Lower lobe of right lung (tissue), 2 donors: ENCODE results near the gene GRM7. TPM values are rescaled to one million over a fixed set of nuclear protein-coding genes. Genes with fewer than 3 reads are reported as not detected.
A peak's percentile ranks its signal among the peaks of the same experiment; 100 is the strongest.

Experiments used
- ATAC-seq, 2 donors: fragments of 200-7000 bp; cut with Tn5 transposase; one replicate each; pipeline ENCODE4 v1.9.1; 2020 to 2022; ENCODE audit warnings: mild to moderate bottlenecking in 2 of 2, moderate library complexity in 2 of 2
- DNase-seq: peaks from one replicate; pipeline ENCODE4 v3.0.0-alpha.2; 2020
- H3K27ac ChIP-seq: fragments of 200-600 bp; one replicate; pipeline ENCODE4 v1.8.0; 2022
- H3K27me3 ChIP-seq: fragments of 200-600 bp; one replicate; pipeline ENCODE4 v1.8.0; 2022; ENCODE audit warnings: low read depth
- H3K36me3 ChIP-seq: fragments of 200-600 bp; one replicate; pipeline ENCODE4 v1.8.0; 2022; ENCODE audit warnings: mild to moderate bottlenecking
- H3K4me1 ChIP-seq: fragments of 200-600 bp; one replicate; pipeline ENCODE4 v1.8.0; 2022
- H3K4me3 ChIP-seq: fragments of 200-600 bp; one replicate; pipeline ENCODE4 v1.8.0; 2022; ENCODE audit warnings: mild to moderate bottlenecking
- H3K9me3 ChIP-seq: fragments of 200-600 bp; one replicate; pipeline ENCODE4 v1.8.0; 2022
- intact Hi-C: fragments of 100-400 bp; cut with DNase I; formaldehyde crosslinking; loops from one replicate; pipeline ENCODE4 v1.11.0; 2022
- total RNA-seq: library from RNA; stranded (reverse); fragmentation: NEBNext Ultra II Directional; extraction: Animal tissue kit (Norgen Biotek cat#: 25700); gene quantifications from one replicate; pipeline ENCODE4 v1.2.1, GENCODE V29; 2021
- TF ChIP-seq, protein P1 (sequence below): fragments of 200-600 bp; IDR thresholded peaks from one replicate; pipeline ENCODE4 v1.8.0; 2022; ENCODE audit warnings: antibody characterized with exemption, mild to moderate bottlenecking
- donor health status: DM: no; HTN: yes; CAD: no; lungs with severe emphysema.

Gene GRM7
- total RNA-seq, 1 donor from 2014 or later = 0.86 TPM

- H3K4me1 ChIP-seq = no peaks in the 10 kb centered on the region
- H3K36me3 ChIP-seq = no peaks in the 10 kb centered on the region
- H3K4me3 ChIP-seq = no peak overlapping the region
- ATAC-seq (no peak), DNase-seq (no peak)
- H3K27ac ChIP-seq = no peak overlapping the region
- intact Hi-C loops = no loop called here
- no peaks in the 10 kb centered on the region for H3K27me3 ChIP-seq
- TF ChIP-seq, protein P1, sequence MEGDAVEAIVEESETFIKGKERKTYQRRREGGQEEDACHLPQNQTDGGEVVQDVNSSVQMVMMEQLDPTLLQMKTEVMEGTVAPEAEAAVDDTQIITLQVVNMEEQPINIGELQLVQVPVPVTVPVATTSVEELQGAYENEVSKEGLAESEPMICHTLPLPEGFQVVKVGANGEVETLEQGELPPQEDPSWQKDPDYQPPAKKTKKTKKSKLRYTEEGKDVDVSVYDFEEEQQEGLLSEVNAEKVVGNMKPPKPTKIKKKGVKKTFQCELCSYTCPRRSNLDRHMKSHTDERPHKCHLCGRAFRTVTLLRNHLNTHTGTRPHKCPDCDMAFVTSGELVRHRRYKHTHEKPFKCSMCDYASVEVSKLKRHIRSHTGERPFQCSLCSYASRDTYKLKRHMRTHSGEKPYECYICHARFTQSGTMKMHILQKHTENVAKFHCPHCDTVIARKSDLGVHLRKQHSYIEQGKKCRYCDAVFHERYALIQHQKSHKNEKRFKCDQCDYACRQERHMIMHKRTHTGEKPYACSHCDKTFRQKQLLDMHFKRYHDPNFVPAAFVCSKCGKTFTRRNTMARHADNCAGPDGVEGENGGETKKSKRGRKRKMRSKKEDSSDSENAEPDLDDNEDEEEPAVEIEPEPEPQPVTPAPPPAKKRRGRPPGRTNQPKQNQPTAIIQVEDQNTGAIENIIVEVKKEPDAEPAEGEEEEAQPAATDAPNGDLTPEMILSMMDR = no peak
- H3K9me3 ChIP-seq = no peaks in the 10 kb centered on the region
Observed at GRCh38 chr3:7669641-7670040, 808.7 kb downstream of the GRM7 start.

DNA sequence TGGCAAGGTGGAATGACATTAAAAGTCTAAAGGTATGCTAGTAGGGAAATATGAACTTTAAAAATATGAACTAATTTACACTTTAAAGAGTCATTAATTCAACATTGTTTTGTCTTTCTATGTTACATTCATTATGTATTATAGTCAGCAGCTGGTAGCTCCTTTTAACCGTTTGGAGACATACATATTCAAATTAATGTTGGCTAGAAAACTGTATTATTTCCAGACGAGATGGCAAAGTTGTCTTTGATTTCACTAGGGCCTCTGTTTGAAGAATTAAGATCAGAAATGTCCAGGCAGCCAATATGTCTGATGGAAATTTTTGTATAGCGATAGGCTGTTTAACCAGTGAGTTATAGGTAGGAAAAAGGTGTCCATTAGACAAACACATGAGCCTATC, 817.6 kb downstream of the GRM7 start:
- TF ChIP-seq, protein P1 = no peak
- Histone ChIP-seq H3K9me3 (no peaks in the 10 kb centered on the region), H3K27me3 (no peaks in the 10 kb centered on the region), H3K36me3 (no peaks in the 10 kb centered on the region), H3K4me3 (no peak overlapping the region), H3K27ac (no peak overlapping the region), H3K4me1 (peaks cover 10% of the 10 kb centered on the region)
- no peak for DNase-seq
- intact Hi-C loops = no loop called here
- ATAC-seq = no peak

GRCh38 chr3:7682822-7683229, 821.9 kb downstream of the GRM7 start:
- DNase-seq = peak; percentile 52
- Histone ChIP-seq H3K4me1 (peaks cover 20% of the 10 kb centered on the region), H3K27me3 (no peaks in the 10 kb centered on the region), H3K36me3 (no peaks in the 10 kb centered on the region), H3K4me3 (no peak overlapping the region), H3K27ac (no peak overlapping the region), H3K9me3 (no peaks in the 10 kb centered on the region)
- TF ChIP-seq, protein P1 = no peak
- peak; percentile 90 to 93 for ATAC-seq
- intact Hi-C loops = no loop called here

GRCh38 chr3:7683426-7683825, 822.5 kb downstream of the GRM7 start:
- no peaks in the 10 kb centered on the region for H3K27me3 ChIP-seq
- H3K9me3 ChIP-seq = no peaks in the 10 kb centered on the region
- H3K4me3 ChIP-seq = no peak overlapping the region
- TF ChIP-seq, protein P1 = no peak
- DNase-seq (no peak), ATAC-seq (peak in 1 of 2 donors; percentile 18)
- H3K27ac ChIP-seq = no peak overlapping the region
- peaks cover 20% of the 10 kb centered on the region for H3K4me1 ChIP-seq
- no peaks in the 10 kb centered on the region for H3K36me3 ChIP-seq
- intact Hi-C loops = no loop called here

GRCh38 chr3:7684182-7684715, 823.3 kb downstream of the GRM7 start:
- Histone ChIP-seq H3K9me3 (no peaks in the 10 kb centered on the region), H3K4me1 (peaks cover 20% of the 10 kb centered on the region), H3K27me3 (no peaks in the 10 kb centered on the region), H3K36me3 (no peaks in the 10 kb centered on the region), H3K27ac (no peak overlapping the region), H3K4me3 (no peak overlapping the region)
- ATAC-seq (peak in 1 of 2 donors; percentile 78), DNase-seq (no peak)
- TF ChIP-seq, protein P1 = no peak
- intact Hi-C loops = no loop called here
